GM20431 (cell line): ENCODE measurements around the gene KCTD1.

ENCODE experiments used
- in situ Hi-C: fragments of 300-500 bp; cut with MseI, MboI; formaldehyde crosslinking; loops from one replicate; pipeline ENCODE4 v1.15.0; 2020; ENCODE audit warnings: low sequenced_read_pairs; ENCODE audit not compliant: unreplicated experiment

The KCTD1 gene

GRCh38 chr18:26414901-26415440 lies 133.4 kb downstream of the KCTD1 start:
- in situ Hi-C loops: loop anchor here (25.0 kb wide), 3 partner anchors 97 to 1172 kb away; no protein-coding TSS in a partner anchor

GRCh38 chr18:26409091-26409490 lies 139.3 kb downstream of the KCTD1 start:
- in situ Hi-C loops: loop anchor here (25.0 kb wide), 3 partner anchors 103 to 1178 kb away; no protein-coding TSS in a partner anchor

- in situ Hi-C loops: loop anchor here (25.0 kb wide), 3 partner anchors 104 to 1179 kb away; no protein-coding TSS in a partner anchor
These were observed 140.4 kb downstream of the KCTD1 start for GRCh38 chr18:26407736-26408601.

GRCh38 chr18:26406854-26407517 lies 141.4 kb downstream of the KCTD1 start:
- in situ Hi-C loops: loop anchor here (25.0 kb wide), 3 partner anchors 105 to 1180 kb away; no protein-coding TSS in a partner anchor

- in situ Hi-C loops: loop anchor here (25.0 kb wide), 3 partner anchors 106 to 1181 kb away; no protein-coding TSS in a partner anchor
These were observed 142.0 kb downstream of the KCTD1 start for GRCh38 chr18:26406324-26406723.

GRCh38 chr18:26405190-26405801 lies 143.1 kb downstream of the KCTD1 start:
- in situ Hi-C loops: loop anchor here (25.0 kb wide), 3 partner anchors 107 to 1182 kb away; no protein-coding TSS in a partner anchor
